NCI-H226 (cell line): Measurements from ENCODE around the gene ABL1.
A peak's percentile ranks its signal among the peaks of the same experiment; 100 is the strongest.
"Not testable (repeated sequence)": the region's sequence is repeated elsewhere in the genome, so short reads cannot be mapped to it uniquely, and the experiment has no call there.

ENCODE experiments used
- DNase-seq: peaks from one replicate; pipeline ENCODE4 v3.0.0-alpha.2; 2015

ABL1 gene

GRCh38 chr9:130834371-130835336 lies at the start of gene ABL1:
Gene ABL1 (plus strand): TSS chr9:130835254. CDS start chr9:130835447, 193 bp downstream.
- DNase-seq, result peak; percentile 81

GRCh38 chr9:130785940-130786508 lies 49.0 kb upstream of the ABL1 start:
- no peak for DNase-seq

- no peak for DNase-seq
These were observed 48.5 kb upstream of the ABL1 start for GRCh38 chr9:130786526-130786925.

DNA sequence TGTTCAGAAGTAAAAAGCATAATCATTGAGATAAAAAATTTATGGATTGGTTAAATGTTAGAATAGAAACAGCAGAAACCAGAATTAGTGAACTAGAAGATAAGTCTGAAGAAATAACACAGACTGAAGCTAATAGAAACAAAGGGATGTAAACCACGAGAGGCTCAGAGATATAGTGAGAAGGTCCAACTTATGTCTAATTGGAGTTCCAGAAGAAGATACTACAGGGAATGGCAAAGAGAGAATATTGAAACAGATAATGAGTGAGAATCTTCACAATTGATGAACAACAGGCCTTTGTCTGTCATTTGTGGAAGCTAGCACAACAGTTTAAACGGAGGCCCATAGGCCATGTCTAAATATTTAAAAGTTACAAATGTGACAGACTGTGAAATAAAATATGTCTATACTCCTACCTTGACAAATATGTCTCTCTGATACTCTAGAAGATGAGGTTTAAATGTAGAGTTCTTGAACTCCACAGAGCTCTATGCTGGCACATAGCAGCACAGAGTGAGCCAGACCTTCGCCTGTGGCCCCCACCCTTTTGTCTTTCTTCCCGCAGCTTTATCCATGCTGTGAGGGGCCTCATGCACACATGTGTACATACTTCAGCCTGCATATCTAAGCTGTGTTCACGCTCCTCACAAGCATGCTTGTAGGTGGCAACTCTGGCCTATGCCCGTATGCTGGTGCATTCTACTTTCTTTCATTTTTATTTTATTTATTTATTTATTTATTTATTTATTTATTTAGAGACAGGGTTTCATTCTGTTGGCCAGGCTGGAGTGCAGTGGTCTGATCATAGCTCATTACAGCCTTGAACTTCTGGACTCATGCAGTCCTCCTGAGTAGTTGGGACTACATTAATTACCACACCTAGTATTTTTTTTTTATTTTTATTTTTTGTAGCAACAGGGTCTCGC lies 45.0 kb upstream of the ABL1 start:
- DNase-seq, result no peak

DNA sequence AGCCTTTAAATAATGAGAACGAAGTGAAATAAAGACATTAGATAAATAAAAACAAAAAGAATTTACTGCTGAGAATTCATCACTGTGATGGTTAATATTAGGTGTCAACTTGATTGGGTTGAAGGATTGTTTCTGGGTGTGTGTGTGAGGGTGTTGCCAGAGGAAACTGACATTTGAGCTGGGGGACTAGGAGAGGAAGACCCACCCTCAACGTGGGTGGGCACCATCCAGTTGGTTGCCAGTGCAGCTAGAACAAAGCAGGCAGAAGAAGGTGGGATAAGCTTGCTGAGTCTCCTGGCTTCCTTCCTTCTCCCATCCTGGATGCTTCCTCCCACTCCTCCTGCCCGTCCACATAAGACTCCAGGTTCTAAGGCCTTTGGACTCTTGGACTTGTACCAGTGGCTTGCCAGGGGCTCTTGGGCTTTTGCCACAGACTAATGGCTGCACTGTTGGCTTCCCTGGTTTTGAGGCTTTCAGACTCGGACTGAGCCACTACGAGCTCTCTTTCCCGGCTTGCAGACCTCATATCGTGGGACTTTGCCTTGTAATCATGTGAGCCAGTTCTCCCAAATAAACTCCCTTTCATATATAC lies 43.7 kb upstream of the ABL1 start:
- DNase-seq, result no peak

- DNase-seq, result no peak
These were observed 41.5 kb upstream of the ABL1 start for GRCh38 chr9:130793589-130793988.

DNA sequence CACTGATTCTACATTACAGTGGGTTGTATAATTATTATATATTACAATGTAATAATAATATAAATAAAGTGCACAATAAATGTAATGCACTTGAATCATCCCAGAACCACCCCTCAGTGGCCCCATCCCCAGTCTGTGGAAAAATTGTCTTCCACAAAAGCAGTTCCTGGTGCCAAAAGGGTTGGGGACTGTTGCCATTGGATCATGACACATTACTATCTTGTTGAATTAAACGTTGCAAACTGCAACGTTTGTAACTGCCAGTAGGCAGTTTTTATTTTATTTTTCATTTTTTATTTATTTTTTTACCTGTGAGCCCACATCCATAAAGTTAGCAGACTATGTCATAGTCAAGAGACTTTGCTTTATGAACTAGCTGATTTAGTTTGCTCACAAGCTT lies 41.0 kb upstream of the ABL1 start:
- not testable (repeated sequence) for DNase-seq

- DNase-seq, result not testable (repeated sequence)
These were observed 40.6 kb upstream of the ABL1 start for GRCh38 chr9:130794423-130794822.

GRCh38 chr9:130794923-130795495 lies 40.0 kb upstream of the ABL1 start:
- no peak for DNase-seq

- DNase-seq, result not testable (repeated sequence)
These were observed 31.9 kb upstream of the ABL1 start for GRCh38 chr9:130803116-130803515.

DNA sequence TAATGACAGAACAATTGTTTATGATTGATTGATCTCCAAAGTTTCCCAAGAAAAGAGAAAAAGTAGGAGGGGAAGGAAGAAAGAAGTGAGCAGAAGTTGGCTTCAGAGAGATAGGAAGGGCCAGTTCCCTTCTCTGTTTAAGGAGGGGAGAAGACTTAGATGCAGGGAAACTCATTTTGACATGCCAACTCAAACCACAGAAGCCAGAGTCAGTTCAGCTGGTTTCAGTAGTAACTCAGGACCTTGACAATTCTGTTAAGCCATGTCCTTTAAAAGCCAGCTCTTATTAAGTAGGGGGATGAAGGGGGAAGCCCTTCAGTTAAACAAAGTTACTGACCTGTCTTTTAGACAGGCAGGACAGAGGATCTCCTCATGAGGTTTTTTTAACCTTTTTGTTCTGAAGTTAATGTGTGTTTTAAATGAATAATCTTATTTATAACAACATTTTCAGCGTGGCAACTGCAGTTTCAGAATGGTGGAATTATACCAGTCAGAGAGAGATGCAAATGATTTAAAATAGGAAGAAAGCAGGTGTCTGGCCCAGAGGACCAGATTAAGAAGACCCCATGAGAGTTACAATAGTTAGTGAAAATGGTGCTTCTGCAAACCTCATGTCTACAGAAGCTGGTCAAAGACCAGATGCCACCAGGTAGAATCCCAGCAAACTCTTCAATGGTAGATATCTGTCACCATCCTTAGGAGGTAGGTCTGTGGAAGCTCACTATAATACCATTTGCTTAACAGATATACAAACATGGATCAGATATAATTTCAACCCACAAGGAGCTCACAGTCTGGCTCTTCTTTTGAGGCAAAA lies 29.3 kb upstream of the ABL1 start:
- DNase-seq, result no peak

DNA sequence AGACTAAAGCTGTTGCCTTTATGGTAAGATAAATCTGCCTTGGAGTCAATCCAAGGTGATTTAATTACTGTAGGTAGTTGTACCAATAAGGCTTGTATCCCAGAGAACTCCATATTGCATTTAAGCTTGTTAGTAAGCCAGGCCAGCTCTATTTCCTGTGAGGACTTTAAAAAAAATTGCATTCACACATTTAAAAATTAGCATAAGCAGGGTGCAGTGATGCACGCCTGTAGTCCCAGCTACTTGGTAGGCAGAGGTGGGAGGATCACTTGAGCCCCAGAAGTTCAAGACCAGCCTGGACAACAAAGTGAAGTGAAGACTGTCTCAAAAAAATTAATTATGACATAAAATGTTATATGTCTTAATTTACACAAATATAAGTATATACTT lies 28.7 kb upstream of the ABL1 start:
- no peak for DNase-seq

GRCh38 chr9:130810609-130811136 lies 24.4 kb upstream of the ABL1 start:
- no peak for DNase-seq

- no peak for DNase-seq
These were observed 19.7 kb upstream of the ABL1 start for GRCh38 chr9:130815242-130815808.

DNA sequence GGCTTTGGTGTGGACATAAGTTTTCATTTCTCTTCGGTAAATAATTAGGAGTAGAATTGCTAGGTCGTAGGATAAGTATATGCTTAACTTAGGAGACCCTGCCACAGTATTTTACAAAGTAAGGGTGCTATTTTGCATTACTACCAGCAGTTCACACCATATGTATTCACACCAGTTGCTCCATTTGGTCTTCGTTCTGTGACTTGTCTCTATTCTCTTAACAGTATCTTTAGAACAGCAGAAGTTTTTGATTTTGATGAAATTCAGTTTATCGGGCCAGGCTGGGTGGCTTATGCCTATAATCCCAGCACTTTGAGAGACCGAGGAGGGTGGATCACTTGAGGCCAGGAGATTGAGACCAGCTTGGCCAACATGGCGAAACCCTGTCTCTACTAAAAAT lies 17.1 kb upstream of the ABL1 start:
- DNase-seq, result no peak

DNA sequence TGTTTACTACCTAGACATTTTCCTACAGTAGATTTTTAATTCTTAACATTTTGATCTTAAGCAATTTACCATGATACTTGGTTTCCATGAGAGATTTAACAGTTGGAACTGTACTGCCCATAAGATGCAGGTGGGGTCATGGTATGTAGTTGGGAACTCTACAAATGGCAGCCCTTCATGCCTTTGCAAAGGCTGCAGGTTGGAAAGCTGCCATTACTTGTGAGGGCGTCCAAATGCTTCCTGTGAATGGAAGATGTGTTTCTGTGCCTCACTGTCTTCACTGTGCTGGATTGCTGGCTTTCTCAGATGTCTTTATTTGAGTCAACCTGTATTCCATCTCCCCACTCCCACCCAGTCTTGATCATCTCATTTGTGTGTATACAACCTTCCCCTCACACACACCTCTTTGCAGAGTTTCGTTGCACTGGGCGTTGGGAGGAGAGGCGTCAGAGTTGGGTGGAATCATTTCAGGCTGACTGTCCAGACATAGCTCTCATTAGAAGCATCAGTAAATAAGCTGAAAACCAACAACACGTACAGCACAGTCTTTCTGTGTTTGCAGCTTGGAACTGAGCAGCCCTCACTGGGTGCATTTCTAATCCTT lies 14.8 kb upstream of the ABL1 start:
- DNase-seq, result no peak

GRCh38 chr9:130823435-130823834 lies 11.6 kb upstream of the ABL1 start:
- DNase-seq, result no peak

- no peak for DNase-seq
These were observed 11.0 kb upstream of the ABL1 start for GRCh38 chr9:130824079-130824478.

- peak; percentile 44 for DNase-seq
These were observed 10.3 kb upstream of the ABL1 start for GRCh38 chr9:130824643-130825350.

DNA sequence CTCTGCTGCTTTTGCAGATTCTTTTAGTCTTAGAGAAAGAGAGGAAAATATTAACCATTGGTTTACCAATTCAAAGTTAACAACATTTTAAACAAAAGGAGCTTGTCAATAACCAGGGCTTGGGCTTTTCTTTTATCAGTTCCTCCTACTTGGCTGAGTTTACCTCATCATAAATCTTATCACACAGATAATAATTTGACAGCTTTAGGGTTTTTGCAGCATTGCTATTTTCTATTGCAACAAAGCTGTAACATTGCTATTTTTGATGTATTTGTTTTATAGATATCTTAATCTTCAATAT lies 9.8 kb upstream of the ABL1 start:
- no peak for DNase-seq
